GM21447 (cell line): ENCODE results near the gene CARS2.
"Not testable (repeated sequence)": the region's sequence is repeated elsewhere in the genome, so short reads cannot be mapped to it uniquely, and the experiment has no call there.

Experiments used
- ATAC-seq: cut with Tn5 transposase; IDR thresholded peaks from one replicate; pipeline ENCODE4 v1.9.1; 2021; ENCODE audit not compliant: unreplicated experiment

CARS2 gene

DNA sequence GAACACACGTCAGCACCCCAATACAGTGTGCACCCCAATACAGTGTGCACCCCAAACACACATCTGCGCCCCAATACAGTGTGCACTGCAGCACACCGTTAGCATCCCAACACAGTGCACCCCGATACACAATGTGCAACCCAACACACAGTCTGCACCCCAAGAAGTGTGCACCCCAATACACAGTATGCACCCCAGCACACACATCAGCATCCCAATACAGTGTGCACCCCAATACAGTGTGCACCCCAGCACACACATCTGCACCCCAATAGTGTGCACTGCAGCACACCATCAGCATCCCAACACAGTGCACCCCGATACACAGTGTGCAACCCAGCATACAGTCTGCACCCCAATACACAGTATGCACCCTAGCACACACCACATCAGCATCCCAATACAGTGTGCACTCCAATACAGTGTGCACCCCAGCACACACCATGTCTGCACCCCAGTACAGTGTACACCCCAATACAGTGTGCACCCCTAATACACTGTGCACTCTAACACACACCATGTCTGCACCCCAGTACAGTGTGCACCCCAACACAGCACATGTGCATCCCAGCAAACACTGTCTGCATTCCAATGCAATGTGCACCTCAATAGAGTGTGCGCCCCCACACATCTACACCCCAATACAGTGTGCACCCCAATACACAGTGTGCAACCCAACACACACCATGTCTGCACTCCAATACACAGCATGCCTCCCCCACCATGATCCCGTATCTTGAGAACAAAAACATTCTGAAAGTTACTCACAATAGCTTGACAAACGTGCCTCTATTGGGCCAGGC is 855 bp upstream of the CARS2 start:
- ATAC-seq: no peak

DNA sequence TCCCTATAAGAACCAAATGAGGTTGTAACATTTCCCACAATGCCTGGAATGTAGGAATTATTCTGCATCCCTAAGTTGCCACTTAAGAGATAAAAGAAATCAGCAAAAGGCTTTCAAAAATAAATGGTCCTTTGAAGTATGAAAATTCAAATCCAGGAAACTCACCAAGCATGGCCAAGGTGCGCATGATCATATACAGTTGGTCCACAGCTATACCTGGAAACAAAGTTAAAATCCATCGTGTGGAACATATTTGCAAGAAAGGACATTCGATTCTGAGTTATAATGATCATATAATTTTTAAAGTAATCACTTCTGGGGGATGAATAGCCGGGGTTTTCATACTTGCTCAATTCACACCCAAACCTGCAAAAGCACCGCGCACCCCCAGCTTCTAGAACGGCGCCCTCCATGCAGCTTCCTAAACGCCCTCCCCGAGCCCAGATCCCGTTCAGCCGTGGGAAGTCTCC is 525 bp downstream of the CARS2 start:
- ATAC-seq: no peak

DNA sequence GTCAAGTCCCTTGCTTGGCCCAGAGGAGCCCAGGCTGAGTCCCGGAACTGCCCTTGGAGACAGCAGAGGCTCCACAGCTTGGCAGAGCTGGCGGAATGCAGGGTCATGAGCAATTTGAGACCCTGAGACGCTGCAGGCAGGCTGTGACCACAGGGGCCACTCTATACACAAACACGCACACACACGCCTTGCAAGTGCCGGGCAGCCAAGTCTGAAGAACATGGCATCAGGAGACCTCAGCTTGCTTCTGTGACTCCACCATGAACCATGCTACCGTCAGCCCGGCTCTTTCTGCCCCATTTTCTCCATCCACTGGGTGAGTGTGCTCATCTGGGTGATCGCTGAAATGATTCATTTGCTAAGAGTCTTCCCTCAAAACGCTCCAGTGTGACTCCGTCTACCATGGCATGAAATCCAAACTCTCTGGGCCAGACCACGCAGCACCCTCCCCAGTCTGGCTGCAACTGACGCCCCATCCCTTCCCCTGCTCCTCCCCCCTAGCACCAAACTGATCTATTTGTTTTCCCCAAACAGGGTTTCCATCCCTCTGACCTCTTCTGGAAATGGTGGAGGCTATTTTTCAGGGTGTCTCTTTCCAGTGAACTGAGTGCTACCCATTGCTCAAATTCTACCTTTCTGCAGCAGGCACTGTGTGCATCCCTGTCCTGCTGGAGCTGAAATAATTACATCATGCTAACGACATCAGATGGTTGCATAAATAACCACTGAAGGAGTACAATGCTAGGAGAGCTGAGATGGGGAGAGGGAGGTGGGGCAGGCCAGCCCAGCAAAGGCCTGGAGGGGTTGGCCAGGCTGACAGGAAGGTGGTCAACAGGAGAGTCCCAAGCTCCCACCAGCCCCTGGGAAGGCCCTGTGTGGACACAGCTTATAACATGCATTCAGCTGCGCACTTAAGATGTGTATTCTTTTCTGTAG is 3.1 kb downstream of the CARS2 start:
- ATAC-seq: no peak

GRCh38 chr13:110702089-110702488 is 3.8 kb downstream of the CARS2 start:
- no peak for ATAC-seq

GRCh38 chr13:110701061-110701460 is 4.9 kb downstream of the CARS2 start:
- ATAC-seq: not testable (repeated sequence)

GRCh38 chr13:110700641-110701040 is 5.3 kb downstream of the CARS2 start:
- ATAC-seq: no peak

- ATAC-seq: no peak
Observed at GRCh38 chr13:110700186-110700585, 5.7 kb downstream of the CARS2 start.

- ATAC-seq: no peak
Observed at GRCh38 chr13:110699148-110700145, 6.5 kb downstream of the CARS2 start.

- peak; percentile 88 for ATAC-seq
Observed at GRCh38 chr13:110698689-110699088, 7.2 kb downstream of the CARS2 start.

GRCh38 chr13:110697842-110698241 is 8.1 kb downstream of the CARS2 start:
- ATAC-seq: no peak

DNA sequence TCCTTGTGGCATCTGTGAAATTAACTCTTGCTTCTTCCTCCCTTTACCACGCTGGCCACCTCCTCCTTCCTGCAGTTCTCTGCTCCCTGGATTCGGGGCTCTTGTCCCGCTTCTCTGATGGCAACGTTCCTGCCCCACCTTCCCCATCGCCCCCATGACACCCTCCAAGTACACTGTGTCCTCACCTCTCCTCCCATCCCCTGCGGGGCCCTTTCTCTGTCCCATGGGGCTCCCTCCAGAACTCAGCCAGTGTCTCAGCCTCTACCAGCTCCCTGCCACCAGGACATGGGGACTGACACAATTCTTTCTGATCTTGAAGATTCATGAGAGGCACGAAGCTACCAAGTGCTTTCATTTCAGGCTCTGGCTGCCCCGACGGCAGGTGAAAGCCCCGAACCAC is 9.1 kb downstream of the CARS2 start:
- ATAC-seq: no peak

GRCh38 chr13:110695774-110696173 is 10.1 kb downstream of the CARS2 start:
- ATAC-seq: not testable (repeated sequence)

DNA sequence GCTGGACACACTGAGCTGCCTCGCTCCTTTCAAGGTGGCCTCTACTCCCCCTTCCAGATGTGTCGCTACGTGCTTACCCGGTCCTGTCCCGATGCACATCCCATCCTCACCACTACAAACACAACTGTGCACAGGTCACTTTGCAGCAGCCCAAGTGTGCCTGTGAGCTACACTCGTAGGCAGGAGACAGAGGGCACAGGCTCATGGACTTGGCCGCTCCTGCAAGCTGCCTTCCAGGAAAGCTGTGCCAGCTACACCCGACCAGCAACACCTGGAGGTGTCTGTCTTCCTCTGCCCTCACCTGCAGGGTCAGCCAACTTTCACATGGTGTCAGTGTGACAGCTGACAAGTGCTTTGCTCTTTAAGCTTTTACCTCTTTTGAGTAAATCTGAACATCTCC is 15.4 kb downstream of the CARS2 start:
- ATAC-seq: no peak

DNA sequence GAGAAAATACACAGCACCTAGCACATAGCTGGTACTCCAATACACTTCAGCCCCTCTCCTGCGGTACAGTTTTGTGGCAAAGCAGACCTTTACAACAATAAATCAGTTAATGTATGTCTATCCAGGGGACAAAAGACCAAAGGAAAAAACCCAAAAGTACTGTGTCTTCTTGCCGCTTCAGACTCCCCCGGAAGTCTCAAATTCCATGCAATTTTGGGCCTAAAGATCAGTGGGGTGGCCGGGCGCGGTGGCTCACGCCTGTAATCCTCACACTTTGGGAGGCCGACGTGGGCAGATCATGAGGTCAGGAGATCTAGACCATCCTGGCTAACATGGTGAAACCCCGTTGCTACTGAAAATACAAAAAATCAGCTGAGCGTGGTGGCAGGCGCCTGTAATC is 16.2 kb downstream of the CARS2 start:
- no peak for ATAC-seq

- no peak for ATAC-seq
Observed at GRCh38 chr13:110689041-110689440, 16.9 kb downstream of the CARS2 start.

DNA sequence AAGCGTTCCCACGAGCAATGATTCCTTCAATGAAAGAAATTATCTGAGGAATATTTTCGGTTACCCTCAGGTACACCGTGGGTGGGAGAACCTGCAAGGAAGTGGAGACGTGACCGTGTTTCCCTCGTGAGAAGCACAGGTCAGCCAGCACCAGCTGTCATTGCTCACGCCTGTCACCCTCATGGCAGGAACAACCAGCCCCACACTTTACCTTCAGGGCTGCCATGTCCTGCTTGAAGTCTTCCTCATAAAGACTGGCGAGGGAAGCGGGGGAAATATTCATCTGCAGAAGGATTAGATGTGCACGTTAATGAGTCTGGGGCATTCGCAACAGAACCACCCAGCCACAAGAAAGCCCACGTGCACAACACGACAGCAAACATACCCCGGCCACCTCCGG is 18.2 kb downstream of the CARS2 start:
- ATAC-seq: no peak

GRCh38 chr13:110685305-110686020 is 20.5 kb downstream of the CARS2 start:
- no peak for ATAC-seq

- no peak for ATAC-seq
Observed at GRCh38 chr13:110684388-110685056, 21.4 kb downstream of the CARS2 start.

- no peak for ATAC-seq
Observed at GRCh38 chr13:110683921-110684320, 22.0 kb downstream of the CARS2 start.
